ENCODE measurements around the gene MDH1. TPM values are rescaled to one million over a fixed set of nuclear protein-coding genes. Genes with fewer than 3 reads are reported as not detected.

Gene MDH1
- total RNA-seq, 1 donor from 2014 or later, result 65.7 TPM

- TF ChIP-seq, protein P1, sequence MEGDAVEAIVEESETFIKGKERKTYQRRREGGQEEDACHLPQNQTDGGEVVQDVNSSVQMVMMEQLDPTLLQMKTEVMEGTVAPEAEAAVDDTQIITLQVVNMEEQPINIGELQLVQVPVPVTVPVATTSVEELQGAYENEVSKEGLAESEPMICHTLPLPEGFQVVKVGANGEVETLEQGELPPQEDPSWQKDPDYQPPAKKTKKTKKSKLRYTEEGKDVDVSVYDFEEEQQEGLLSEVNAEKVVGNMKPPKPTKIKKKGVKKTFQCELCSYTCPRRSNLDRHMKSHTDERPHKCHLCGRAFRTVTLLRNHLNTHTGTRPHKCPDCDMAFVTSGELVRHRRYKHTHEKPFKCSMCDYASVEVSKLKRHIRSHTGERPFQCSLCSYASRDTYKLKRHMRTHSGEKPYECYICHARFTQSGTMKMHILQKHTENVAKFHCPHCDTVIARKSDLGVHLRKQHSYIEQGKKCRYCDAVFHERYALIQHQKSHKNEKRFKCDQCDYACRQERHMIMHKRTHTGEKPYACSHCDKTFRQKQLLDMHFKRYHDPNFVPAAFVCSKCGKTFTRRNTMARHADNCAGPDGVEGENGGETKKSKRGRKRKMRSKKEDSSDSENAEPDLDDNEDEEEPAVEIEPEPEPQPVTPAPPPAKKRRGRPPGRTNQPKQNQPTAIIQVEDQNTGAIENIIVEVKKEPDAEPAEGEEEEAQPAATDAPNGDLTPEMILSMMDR (IDR thresholded peaks at IDR 0.05), result no peak
- Histone ChIP-seq H3K27ac (no peak overlapping the region), H3K4me1 (no peaks in the 10 kb centered on the region), H3K9me3 (peaks cover 15 to 36% of the 10 kb centered on the region in 2 donors), H3K36me3 (no peaks in the 10 kb centered on the region), H3K27me3 (no peaks in the 10 kb centered on the region), H3K4me3 (no peak overlapping the region)
- intact Hi-C loops (cut with DNase I), result no loop called here
- no peak for DNase-seq (ENCODE audit: low spot score in 2 of 2)
These were observed 42.7 kb downstream of the MDH1 start for GRCh38 chr2:63631501-63631900.

GRCh38 chr2:63632382-63632781, 43.6 kb downstream of the MDH1 start:
- Histone ChIP-seq H3K4me1 (no peaks in the 10 kb centered on the region), H3K36me3 (no peaks in the 10 kb centered on the region), H3K27ac (no peak overlapping the region), H3K9me3 (peaks cover 15 to 38% of the 10 kb centered on the region in 2 donors), H3K27me3 (no peaks in the 10 kb centered on the region), H3K4me3 (no peak overlapping the region)
- DNase-seq (ENCODE audit: low spot score in 2 of 2), result no peak
- TF ChIP-seq, protein P1 (IDR thresholded peaks at IDR 0.05), result no peak
- intact Hi-C loops (cut with DNase I), result no loop called here

- intact Hi-C loops (cut with DNase I), result no loop called here
- no peak for DNase-seq (ENCODE audit: low spot score in 2 of 2)
- TF ChIP-seq, protein P1 (IDR thresholded peaks at IDR 0.05), result no peak
These were observed 50.6 kb downstream of the MDH1 start for GRCh38 chr2:63639344-63639743.

GRCh38 chr2:63642946-63643345, 54.2 kb downstream of the MDH1 start:
- no peaks in the 10 kb centered on the region for H3K36me3 ChIP-seq
- peaks cover 0 to 6% of the 10 kb centered on the region in 2 donors for H3K9me3 ChIP-seq
- H3K27me3 ChIP-seq, result no peaks in the 10 kb centered on the region
- no peaks in the 10 kb centered on the region for H3K4me1 ChIP-seq
- H3K27ac ChIP-seq, result no peak overlapping the region
- intact Hi-C loops (cut with DNase I), result no loop called here
- TF ChIP-seq, protein P1 (IDR thresholded peaks at IDR 0.05), result no peak
- DNase-seq (ENCODE audit: low spot score in 2 of 2), result no peak
- H3K4me3 ChIP-seq, result no peak overlapping the region

More at GRCh38 chr2:63639344-63639743, 50.6 kb downstream of the MDH1 start:
- Histone ChIP-seq H3K36me3 (no peaks in the 10 kb centered on the region), H3K9me3 (peaks cover 2 to 22% of the 10 kb centered on the region in 2 donors), H3K27ac (no peak overlapping the region), H3K4me3 (no peak overlapping the region), H3K27me3 (no peaks in the 10 kb centered on the region), H3K4me1 (no peaks in the 10 kb centered on the region)

DNA sequence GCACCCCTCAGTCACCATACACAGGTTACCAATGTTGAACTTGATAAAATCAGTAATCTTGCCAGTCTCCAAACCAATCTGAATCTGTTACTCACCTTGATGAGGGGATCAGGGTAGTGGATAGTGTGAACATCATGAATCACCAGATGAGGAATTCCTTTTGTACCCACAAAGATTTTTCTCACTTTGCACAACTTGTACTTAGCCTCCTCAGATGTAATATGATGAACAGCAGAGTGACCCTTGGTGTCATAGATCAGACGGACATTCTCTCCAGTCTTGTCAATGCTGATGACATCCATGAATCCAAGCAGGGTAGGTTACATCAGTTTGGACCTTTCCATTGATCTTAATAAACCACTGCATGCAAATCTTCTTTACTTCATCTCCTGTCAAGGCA, 54.7 kb downstream of the MDH1 start:
- intact Hi-C loops (cut with DNase I), result no loop called here
- Histone ChIP-seq H3K27me3 (no peaks in the 10 kb centered on the region), H3K9me3 (peaks cover 0 to 6% of the 10 kb centered on the region in 2 donors), H3K36me3 (no peaks in the 10 kb centered on the region), H3K4me3 (no peak overlapping the region), H3K4me1 (no peaks in the 10 kb centered on the region), H3K27ac (no peak overlapping the region)
- no peak for DNase-seq (ENCODE audit: low spot score in 2 of 2)
- TF ChIP-seq, protein P1 (IDR thresholded peaks at IDR 0.05), result no peak

GRCh38 chr2:63648632-63649031, 59.9 kb downstream of the MDH1 start:
- intact Hi-C loops (cut with DNase I), result no loop called here
- H3K4me3 ChIP-seq, result no peak overlapping the region
- no peaks in the 10 kb centered on the region for H3K4me1 ChIP-seq
- TF ChIP-seq, protein P1 (IDR thresholded peaks at IDR 0.05), result no peak
- H3K27me3 ChIP-seq, result no peaks in the 10 kb centered on the region
- DNase-seq (ENCODE audit: low spot score in 2 of 2), result no peak
- no peaks in the 10 kb centered on the region for H3K36me3 ChIP-seq
- H3K27ac ChIP-seq, result no peak overlapping the region
- no peaks in the 10 kb centered on the region for H3K9me3 ChIP-seq

All from ascending aorta (tissue), 2 donors.